ENCODE data around the gene LPXN.

LPXN gene

DNA sequence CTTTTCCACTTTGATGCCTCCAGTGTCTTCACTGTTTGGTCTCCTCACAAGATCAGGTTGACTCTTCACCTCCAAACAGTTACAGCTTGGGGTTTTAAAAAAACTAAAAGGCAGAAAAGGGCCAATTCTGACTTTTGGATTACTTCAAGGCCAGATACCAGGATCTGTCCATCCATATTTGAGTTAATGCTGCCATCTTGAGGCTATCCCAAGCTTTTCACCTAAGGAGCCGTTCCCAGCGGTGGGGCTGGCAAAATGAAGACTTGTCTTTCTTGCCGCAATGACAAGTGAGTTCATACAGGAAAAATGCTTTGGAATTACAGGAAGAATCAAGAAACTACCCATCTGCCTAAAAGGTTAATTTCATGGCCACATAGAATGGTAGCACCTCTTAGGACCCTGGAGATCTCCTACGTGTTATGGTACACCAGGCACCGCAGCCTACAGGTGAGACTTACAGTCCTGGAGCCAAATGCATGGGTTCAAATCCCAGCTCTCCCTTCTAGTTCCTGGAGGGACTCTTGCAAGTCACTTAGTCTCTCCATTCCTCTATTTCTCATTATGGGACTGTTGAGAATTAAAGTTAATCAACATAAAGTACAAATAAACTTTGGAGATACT is 61.8 kb downstream of the LPXN start:
- Histone ChIP-seq H3K9me3 (ENCODE audit: control insufficient read depth, insufficient read depth, low read length) (no peaks in the 10 kb centered on the region), H3K4me1 (ENCODE audit: insufficient read depth, low read length) (peaks cover 10% of the 10 kb centered on the region; the same call in 1 of the 2 replicates), H3K9ac (ENCODE audit: low read depth, low read length) (no peak overlapping the region), H3K36me3 (ENCODE audit: insufficient read depth, low read length) (no peaks in the 10 kb centered on the region)

- H3K36me3 ChIP-seq (ENCODE audit: insufficient read depth, low read length), result no peaks in the 10 kb centered on the region
- H3K4me1 ChIP-seq (ENCODE audit: insufficient read depth, low read length), result peaks cover 10% of the 10 kb centered on the region; the same call in 1 of the 2 replicates
- H3K9ac ChIP-seq (ENCODE audit: low read depth, low read length), result no peak overlapping the region
- no peaks in the 10 kb centered on the region for H3K9me3 ChIP-seq (ENCODE audit: control insufficient read depth, insufficient read depth, low read length)
Observed at GRCh38 chr11:58511636-58512035, 64.0 kb downstream of the LPXN start.

- no peak overlapping the region for H3K9ac ChIP-seq (ENCODE audit: low read depth, low read length)
- no peaks in the 10 kb centered on the region for H3K9me3 ChIP-seq (ENCODE audit: control insufficient read depth, insufficient read depth, low read length)
- H3K4me1 ChIP-seq (ENCODE audit: insufficient read depth, low read length), result peaks cover 10% of the 10 kb centered on the region; the same call in 1 of the 2 replicates
- H3K36me3 ChIP-seq (ENCODE audit: insufficient read depth, low read length), result no peaks in the 10 kb centered on the region
Observed at GRCh38 chr11:58509748-58510147, 65.9 kb downstream of the LPXN start.

DNA sequence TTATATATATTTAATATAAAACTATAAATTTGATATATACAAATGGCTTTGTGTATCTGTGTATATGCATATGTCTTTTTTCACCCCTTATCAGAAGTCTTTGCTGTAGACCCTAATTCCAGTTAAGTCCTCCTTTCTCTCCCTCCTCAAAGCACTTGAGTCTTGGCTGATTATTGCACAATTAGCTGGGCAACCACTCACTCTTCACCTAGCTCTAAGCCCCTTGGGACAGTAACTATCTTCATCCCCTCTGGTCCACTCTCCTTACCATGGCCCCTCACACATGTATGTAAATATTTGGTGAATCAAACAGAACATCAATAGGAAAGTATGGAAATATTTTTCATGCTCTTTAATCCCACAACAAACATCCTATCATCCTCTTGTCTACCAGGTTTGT is 66.8 kb downstream of the LPXN start:
- no peak overlapping the region for H3K9ac ChIP-seq (ENCODE audit: low read depth, low read length)
- peaks cover 10% of the 10 kb centered on the region; the same call in 1 of the 2 replicates for H3K4me1 ChIP-seq (ENCODE audit: insufficient read depth, low read length)
- H3K9me3 ChIP-seq (ENCODE audit: control insufficient read depth, insufficient read depth, low read length), result no peaks in the 10 kb centered on the region
- no peaks in the 10 kb centered on the region for H3K36me3 ChIP-seq (ENCODE audit: insufficient read depth, low read length)

- H3K36me3 ChIP-seq (ENCODE audit: insufficient read depth, low read length), result no peaks in the 10 kb centered on the region
- no peaks in the 10 kb centered on the region for H3K9me3 ChIP-seq (ENCODE audit: control insufficient read depth, insufficient read depth, low read length)
- peaks cover 7% of the 10 kb centered on the region; the same call in 1 of the 2 replicates for H3K4me1 ChIP-seq (ENCODE audit: insufficient read depth, low read length)
- no peak within 1 kb of the TSS for H3K9ac ChIP-seq (ENCODE audit: low read depth, low read length)
Observed at GRCh38 chr11:58508005-58508404, 67.7 kb downstream of the LPXN start, which contains the start of gene OR5B21. TSS of gene OR5B21 (minus strand) at chr11:58508105. CDS start at chr11:58508105, 0 bp downstream.

GRCh38 chr11:58507355-58507754 is 68.3 kb downstream of the LPXN start:
- H3K9me3 ChIP-seq (ENCODE audit: control insufficient read depth, insufficient read depth, low read length), result no peaks in the 10 kb centered on the region
- H3K36me3 ChIP-seq (ENCODE audit: insufficient read depth, low read length), result no peaks in the 10 kb centered on the region
- no peak overlapping the region for H3K9ac ChIP-seq (ENCODE audit: low read depth, low read length)
- H3K4me1 ChIP-seq (ENCODE audit: insufficient read depth, low read length), result peaks cover 4% of the 10 kb centered on the region; the same call in 1 of the 2 replicates

DNA sequence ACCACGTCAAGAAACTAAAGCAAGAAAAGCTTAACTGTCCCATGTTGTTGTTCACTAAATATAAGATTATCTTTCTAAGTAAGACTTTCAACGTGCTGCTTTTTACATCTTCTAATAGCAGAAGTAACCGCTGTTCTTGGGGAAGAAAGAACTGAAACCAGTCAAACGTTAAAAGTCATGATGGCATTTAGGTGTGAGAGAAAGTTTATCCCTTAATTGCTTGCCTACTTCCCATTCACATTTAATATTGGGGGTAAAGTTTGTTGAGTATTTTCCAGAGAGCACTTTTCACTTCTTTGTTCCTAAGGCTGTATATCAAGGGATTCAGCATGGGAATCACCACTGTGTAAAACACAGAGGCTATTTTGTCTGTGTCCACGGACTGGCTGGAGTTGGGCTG is 68.7 kb downstream of the LPXN start:
- peaks cover 3% of the 10 kb centered on the region; the same call in 1 of the 2 replicates for H3K4me1 ChIP-seq (ENCODE audit: insufficient read depth, low read length)
- H3K9ac ChIP-seq (ENCODE audit: low read depth, low read length), result no peak overlapping the region
- no peaks in the 10 kb centered on the region for H3K9me3 ChIP-seq (ENCODE audit: control insufficient read depth, insufficient read depth, low read length)
- no peaks in the 10 kb centered on the region for H3K36me3 ChIP-seq (ENCODE audit: insufficient read depth, low read length)

DNA sequence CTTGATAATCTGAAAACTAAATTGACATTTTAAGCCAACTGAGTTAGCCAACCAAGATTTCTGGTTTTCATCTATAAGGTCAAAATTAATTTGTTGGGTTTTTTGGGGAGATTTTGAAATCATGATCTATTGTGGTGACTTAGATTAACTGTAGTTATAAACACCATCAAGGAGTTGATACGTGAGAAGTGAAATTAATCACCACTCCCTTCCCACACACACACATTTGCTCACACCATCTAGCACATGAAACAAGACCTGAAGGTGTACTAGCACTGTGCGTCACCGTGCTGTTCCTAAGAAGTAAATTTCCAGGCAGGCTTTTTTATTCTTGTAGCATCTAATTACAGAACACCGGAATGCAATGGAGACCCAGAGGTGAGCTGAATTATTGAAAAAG is 69.8 kb downstream of the LPXN start:
- Histone ChIP-seq H3K4me1 (ENCODE audit: insufficient read depth, low read length) (no peaks in the 10 kb centered on the region), H3K36me3 (ENCODE audit: insufficient read depth, low read length) (no peaks in the 10 kb centered on the region), H3K9me3 (ENCODE audit: control insufficient read depth, insufficient read depth, low read length) (no peaks in the 10 kb centered on the region), H3K9ac (ENCODE audit: low read depth, low read length) (no peak overlapping the region)

DNA sequence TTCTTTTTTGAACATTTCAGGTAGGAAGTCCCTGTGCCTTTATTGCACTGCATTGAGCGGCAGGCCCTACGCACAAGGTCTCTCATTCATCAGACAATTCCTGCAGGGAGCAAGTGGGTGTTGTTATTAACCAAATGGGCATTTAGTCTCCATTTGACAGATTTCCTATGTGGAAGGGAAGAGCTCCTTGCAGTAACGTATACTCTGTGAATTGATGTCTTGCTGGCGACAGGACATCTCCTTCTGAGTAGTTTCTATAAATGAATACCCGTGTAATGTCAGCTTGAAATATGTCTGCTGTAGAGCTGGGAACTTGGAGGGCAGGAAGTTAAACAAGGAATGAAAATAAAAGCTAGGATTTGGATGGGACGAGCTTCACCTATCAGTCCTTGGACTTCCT is 71.4 kb downstream of the LPXN start:
- Histone ChIP-seq H3K4me1 (ENCODE audit: insufficient read depth, low read length) (no peaks in the 10 kb centered on the region), H3K36me3 (ENCODE audit: insufficient read depth, low read length) (no peaks in the 10 kb centered on the region), H3K9me3 (ENCODE audit: control insufficient read depth, insufficient read depth, low read length) (no peaks in the 10 kb centered on the region), H3K9ac (ENCODE audit: low read depth, low read length) (no peak overlapping the region)

DNA sequence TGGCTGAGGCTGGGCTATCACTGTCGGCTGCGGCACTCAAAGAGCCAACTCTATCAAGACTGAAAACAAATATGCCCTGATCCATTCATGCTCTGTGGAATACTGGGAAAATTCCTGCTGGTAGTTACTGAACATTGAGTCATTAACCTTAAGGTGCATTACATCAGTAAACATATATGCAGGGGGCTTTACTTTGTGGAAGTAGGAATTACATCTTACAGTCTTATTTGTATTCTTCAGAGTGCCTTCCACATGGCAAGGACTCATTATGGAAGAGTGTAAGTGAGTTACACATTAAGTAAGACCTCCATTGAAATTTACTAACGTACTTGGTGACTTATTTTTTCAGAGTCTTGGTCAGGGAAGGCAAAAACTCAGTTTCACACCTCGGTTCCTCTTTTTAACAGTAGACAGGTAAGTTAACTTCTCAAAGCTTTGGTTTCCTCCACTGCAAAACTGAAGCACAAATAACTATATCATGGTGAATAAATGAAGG is 72.2 kb downstream of the LPXN start:
- Histone ChIP-seq H3K9me3 (ENCODE audit: control insufficient read depth, insufficient read depth, low read length) (no peaks in the 10 kb centered on the region), H3K4me1 (ENCODE audit: insufficient read depth, low read length) (no peaks in the 10 kb centered on the region), H3K36me3 (ENCODE audit: insufficient read depth, low read length) (no peaks in the 10 kb centered on the region), H3K9ac (ENCODE audit: low read depth, low read length) (no peak overlapping the region)

DNA sequence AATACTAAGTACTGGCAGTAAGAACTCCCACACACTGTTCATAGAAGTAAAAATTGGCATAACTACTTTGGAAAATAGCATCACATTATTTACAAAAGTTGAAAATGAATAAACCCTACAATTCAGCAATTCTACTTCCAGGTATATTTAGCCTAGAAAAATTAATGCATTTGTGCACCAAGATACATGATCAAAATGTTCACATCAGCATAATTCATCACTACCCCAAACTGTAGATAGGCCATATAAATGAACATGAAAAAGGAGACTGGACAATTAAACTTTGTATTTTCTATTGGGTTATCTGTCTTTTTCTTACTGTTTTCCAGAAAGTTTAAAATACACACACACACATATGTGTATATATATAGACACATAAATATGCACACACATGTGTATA is 73.7 kb downstream of the LPXN start:
- Histone ChIP-seq H3K9ac (ENCODE audit: low read depth, low read length) (no peak overlapping the region), H3K9me3 (ENCODE audit: control insufficient read depth, insufficient read depth, low read length) (no peaks in the 10 kb centered on the region), H3K36me3 (ENCODE audit: insufficient read depth, low read length) (no peaks in the 10 kb centered on the region), H3K4me1 (ENCODE audit: insufficient read depth, low read length) (no peaks in the 10 kb centered on the region)

DNA sequence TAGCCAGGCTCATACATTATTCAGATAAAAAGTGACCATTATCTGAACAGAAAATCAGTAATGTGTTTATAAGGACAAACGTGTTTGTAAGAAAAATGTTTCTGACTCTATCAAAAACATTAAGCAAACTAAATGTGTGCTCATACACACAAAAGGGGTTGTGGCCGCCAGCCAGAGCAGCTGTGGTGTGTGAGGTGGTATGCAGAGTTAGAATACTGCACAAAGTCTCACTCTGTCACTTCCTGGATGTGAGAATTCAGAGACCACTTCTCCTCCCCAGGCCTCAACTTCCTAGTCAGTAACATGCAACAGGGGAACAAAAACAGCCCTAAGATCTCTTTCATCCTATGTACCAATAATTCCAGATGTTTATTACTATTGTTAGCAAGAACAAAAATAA is 77.2 kb downstream of the LPXN start:
- Histone ChIP-seq H3K4me1 (ENCODE audit: insufficient read depth, low read length) (no peaks in the 10 kb centered on the region), H3K9me3 (ENCODE audit: control insufficient read depth, insufficient read depth, low read length) (no peaks in the 10 kb centered on the region), H3K9ac (ENCODE audit: low read depth, low read length) (no peak overlapping the region), H3K36me3 (ENCODE audit: insufficient read depth, low read length) (no peaks in the 10 kb centered on the region)

GRCh38 chr11:58497951-58498350 is 77.7 kb downstream of the LPXN start:
- Histone ChIP-seq H3K9ac (ENCODE audit: low read depth, low read length) (no peak overlapping the region), H3K36me3 (ENCODE audit: insufficient read depth, low read length) (no peaks in the 10 kb centered on the region), H3K9me3 (ENCODE audit: control insufficient read depth, insufficient read depth, low read length) (no peaks in the 10 kb centered on the region), H3K4me1 (ENCODE audit: insufficient read depth, low read length) (no peaks in the 10 kb centered on the region)

- Histone ChIP-seq H3K36me3 (ENCODE audit: insufficient read depth, low read length) (no peaks in the 10 kb centered on the region), H3K4me1 (ENCODE audit: insufficient read depth, low read length) (no peaks in the 10 kb centered on the region), H3K9me3 (ENCODE audit: control insufficient read depth, insufficient read depth, low read length) (no peaks in the 10 kb centered on the region), H3K9ac (ENCODE audit: low read depth, low read length) (no peak overlapping the region)
Observed at GRCh38 chr11:58495906-58496305, 79.8 kb downstream of the LPXN start.

- Histone ChIP-seq H3K9me3 (ENCODE audit: control insufficient read depth, insufficient read depth, low read length) (no peaks in the 10 kb centered on the region), H3K4me1 (ENCODE audit: insufficient read depth, low read length) (no peaks in the 10 kb centered on the region), H3K36me3 (ENCODE audit: insufficient read depth, low read length) (no peaks in the 10 kb centered on the region), H3K9ac (ENCODE audit: low read depth, low read length) (no peak overlapping the region)
Observed at GRCh38 chr11:58494101-58494500, 81.6 kb downstream of the LPXN start.
